GM12892 (cell line): Measurements from ENCODE around the gene FOXA3.

Experiments used
- POLR2A ChIP-seq: IDR thresholded peaks from 2 replicates; pipeline ENCODE4 v1.6.1; 2011; ENCODE audit warnings: low read depth, low read length, control low read depth
- POLR2AphosphoS5 ChIP-seq: IDR thresholded peaks from 2 replicates; pipeline ENCODE4 v1.6.1; 2011; ENCODE audit warnings: low read depth, low read length, control low read depth
- TAF1 ChIP-seq: IDR thresholded peaks from 2 replicates; pipeline ENCODE4 v1.6.1; 2011; ENCODE audit warnings: low read depth, mild to moderate bottlenecking, control low read depth, low read length, borderline replicate concordance

DNA sequence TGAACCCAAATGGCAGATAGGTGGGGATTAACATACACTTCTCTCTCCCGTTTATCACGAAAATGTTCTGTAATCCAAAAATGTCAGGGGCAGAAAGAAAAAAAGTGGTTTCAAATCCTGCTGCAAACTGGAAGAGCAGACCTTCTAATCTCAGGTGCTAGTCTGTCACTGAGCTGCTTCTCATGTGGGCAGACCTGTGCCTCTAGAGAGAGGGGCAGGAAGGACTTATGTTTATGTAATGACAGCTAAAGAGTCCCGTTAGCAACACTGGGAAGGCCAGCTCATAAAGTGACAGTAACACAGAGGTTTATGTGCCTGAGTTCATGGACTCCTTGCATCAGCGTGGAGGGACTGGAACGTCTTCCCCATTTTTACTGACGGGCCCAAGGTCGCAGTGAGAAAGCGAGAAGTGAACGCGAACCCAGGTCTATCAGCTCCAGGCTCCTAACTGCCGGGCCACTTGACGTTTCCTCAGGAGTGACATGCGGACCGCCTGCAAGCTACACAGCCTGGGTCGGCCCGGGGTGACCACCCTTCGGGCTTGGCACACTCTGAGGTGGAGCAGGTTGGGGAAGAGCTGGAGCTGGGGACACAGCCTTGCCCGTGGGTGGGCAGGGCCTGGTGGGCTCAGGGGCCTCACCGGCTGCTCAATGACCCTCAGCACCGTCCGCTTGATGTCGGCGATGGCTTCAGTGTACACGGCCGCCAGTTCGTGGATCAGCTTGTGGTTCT lies 39.4 kb upstream of the FOXA3 start:
- no peak for TF ChIP-seq POLR2A
- no peak for TF ChIP-seq TAF1
- no peak for TF ChIP-seq POLR2AphosphoS5
